Peyer's patch (tissue), 4 donors: Measurements from ENCODE around the gene ZNF385D. TPM values are rescaled to one million over a fixed set of nuclear protein-coding genes. Genes with fewer than 3 reads are reported as not detected.
A peak's percentile ranks its signal among the peaks of the same experiment; 100 is the strongest.

Source experiments
- DNase-seq, 3 donors: peaks; one replicate each; pipeline ENCODE4 v3.0.0-alpha.2; 2017 to 2019
- H3K27ac ChIP-seq, 4 donors: fragments of 200-600 bp; sonication (generic); one replicate each; pipeline ENCODE4 v1.5.1; 2016 to 2019
- H3K27me3 ChIP-seq, 2 donors: fragments of 200-600 bp; sonication (generic); one replicate each; pipeline ENCODE4 v1.5.1; 2019
- H3K36me3 ChIP-seq, 3 donors: fragments of 200-600 bp; sonication (generic); one replicate each; pipeline ENCODE4 v1.5.1; 2016 to 2019
- H3K4me1 ChIP-seq, 4 donors: fragments of 200-600 bp; sonication (generic); one replicate each; pipeline ENCODE4 v1.5.1; 2016 to 2019
- H3K4me3 ChIP-seq, 4 donors: fragments of 200-600 bp; sonication (generic); 1 replicate in 3 of 4; 2 replicates in 1 of 4; pipeline ENCODE4 v1.5.1; 2016 to 2019; ENCODE audit warnings: mild to moderate bottlenecking in 1 of 4
- H3K9me3 ChIP-seq, 4 donors: fragments of 200-600 bp; sonication (generic); one replicate each; pipeline ENCODE4 v1.5.1; 2016 to 2019; ENCODE audit warnings: mild to moderate bottlenecking in 1 of 4
- CTCF ChIP-seq, 6 experiments: fragments of 450-650 bp in 4 of 6; fragments of 200-600 bp in 2 of 6; sonication (generic) in 1 of 6; IDR thresholded peaks; one replicate each; pipeline ENCODE4 v1.5.1; 2017 to 2019; ENCODE audit warnings: antibody characterized with exemption in 6 of 6, mild to moderate bottlenecking in 3 of 6, moderate library complexity in 1 of 6
- POLR2A ChIP-seq, 2 donors: fragments of 450-650 bp; IDR thresholded peaks; one replicate each; pipeline ENCODE4 v1.5.1; 2017; ENCODE audit warnings: antibody characterized with exemption in 2 of 2, mild to moderate bottlenecking in 2 of 2, moderate library complexity in 2 of 2
- total RNA-seq, 4 donors: library from RNA; depleted of rRNA; stranded (reverse); fragments of >200 nt; gene quantifications; one replicate each; pipeline ENCODE4 v1.1.0, GENCODE V29; 2016

ZNF385D gene
- total RNA-seq, 4 donors from 2014 or later, result 1.1 to 3.3 (median 1.8) TPM

GRCh38 chr3:21409401-21409800 lies 341.6 kb downstream of the ZNF385D start:
- TF ChIP-seq POLR2A (IDR thresholded peaks at IDR 0.05) (no peak), CTCF (IDR thresholded peaks at IDR 0.05) (no peak)
- no peak overlapping the region for H3K4me3 ChIP-seq

GRCh38 chr3:21407743-21408142 lies 343.3 kb downstream of the ZNF385D start:
- no peaks in the 10 kb centered on the region for H3K4me1 ChIP-seq
- H3K36me3 ChIP-seq, result no peaks in the 10 kb centered on the region
- no peak overlapping the region for H3K4me3 ChIP-seq
- no peak for TF ChIP-seq CTCF (IDR thresholded peaks at IDR 0.05)
- TF ChIP-seq POLR2A (IDR thresholded peaks at IDR 0.05), result no peak
- no peak for DNase-seq
- no peak overlapping the region for H3K27ac ChIP-seq
- H3K27me3 ChIP-seq, result no peaks in the 10 kb centered on the region
- H3K9me3 ChIP-seq, result no peaks in the 10 kb centered on the region

More at GRCh38 chr3:21409401-21409800, 341.6 kb downstream of the ZNF385D start:
- H3K4me1 ChIP-seq, result no peaks in the 10 kb centered on the region
- DNase-seq, result no peak
- H3K9me3 ChIP-seq, result no peaks in the 10 kb centered on the region
- H3K36me3 ChIP-seq, result no peaks in the 10 kb centered on the region
- H3K27me3 ChIP-seq, result no peaks in the 10 kb centered on the region
- H3K27ac ChIP-seq, result no peak overlapping the region

GRCh38 chr3:21405671-21406667 lies 345.0 kb downstream of the ZNF385D start:
- no peaks in the 10 kb centered on the region for H3K4me1 ChIP-seq
- DNase-seq, result peak in 1 of 3 donors; percentile 41

DNA sequence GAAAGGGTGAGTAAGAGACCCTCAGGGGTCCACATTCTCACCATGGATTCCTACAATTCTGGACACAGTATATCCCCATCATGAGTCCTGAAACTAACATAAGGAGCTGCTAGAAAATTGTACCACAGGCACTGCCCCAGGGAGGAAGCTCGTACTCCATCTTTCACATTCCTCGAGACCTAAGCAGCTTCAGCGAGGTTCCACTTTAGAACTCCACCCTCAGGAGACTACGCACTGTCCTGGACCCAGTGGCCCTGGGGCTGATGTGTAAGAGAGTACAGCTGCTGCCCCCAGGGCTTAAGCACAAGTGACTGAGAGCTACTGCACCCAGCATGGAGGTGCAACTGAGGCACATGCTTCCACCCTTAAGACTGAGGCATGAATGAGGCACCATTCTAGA lies 352.5 kb downstream of the ZNF385D start:
- Histone ChIP-seq H3K36me3 (no peaks in the 10 kb centered on the region), H3K4me3 (no peak overlapping the region), H3K4me1 (no peaks in the 10 kb centered on the region), H3K27ac (no peak overlapping the region), H3K9me3 (no peaks in the 10 kb centered on the region), H3K27me3 (no peaks in the 10 kb centered on the region)
- TF ChIP-seq POLR2A (IDR thresholded peaks at IDR 0.05) (no peak), CTCF (IDR thresholded peaks at IDR 0.05) (no peak)
- no peak for DNase-seq

More at GRCh38 chr3:21405671-21406667, 345.0 kb downstream of the ZNF385D start:
- H3K27ac ChIP-seq, result no peak overlapping the region
- H3K9me3 ChIP-seq, result no peaks in the 10 kb centered on the region
- no peak overlapping the region for H3K4me3 ChIP-seq
- H3K36me3 ChIP-seq, result no peaks in the 10 kb centered on the region
- TF ChIP-seq POLR2A (IDR thresholded peaks at IDR 0.05) (no peak), CTCF (IDR thresholded peaks at IDR 0.05) (no peak)
- no peaks in the 10 kb centered on the region for H3K27me3 ChIP-seq

GRCh38 chr3:21393683-21394311 lies 357.2 kb downstream of the ZNF385D start:
- TF ChIP-seq POLR2A (IDR thresholded peaks at IDR 0.05) (no peak), CTCF (IDR thresholded peaks at IDR 0.05) (no peak)
- H3K36me3 ChIP-seq, result no peaks in the 10 kb centered on the region
- DNase-seq, result no peak
- H3K4me1 ChIP-seq, result no peaks in the 10 kb centered on the region
- no peak overlapping the region for H3K27ac ChIP-seq
- no peaks in the 10 kb centered on the region for H3K27me3 ChIP-seq
- H3K9me3 ChIP-seq, result no peaks in the 10 kb centered on the region
- H3K4me3 ChIP-seq, result no peak overlapping the region
